K562 (cell line): ENCODE results near the gene NXNL2.

ENCODE experiments used
- FOXK1 ChIP-seq: sonication (generic); formaldehyde crosslinking; IDR thresholded peaks from 2 replicates; pipeline ENCODE4 v1.8.0; 2022; ENCODE audit warnings: missing genetic modification reagents, mild to moderate bottlenecking, borderline replicate concordance
- TBP ChIP-seq: optimal IDR thresholded peaks from 2 replicates; pipeline ENCODE3; 2011; ENCODE audit warnings: low read depth, low read length, improper control_type of control experiment
- TCF3 ChIP-seq: sonication (generic); formaldehyde crosslinking; IDR thresholded peaks from 2 replicates; pipeline ENCODE4 v1.4.0; 2020; ENCODE audit warnings: mild to moderate bottlenecking, missing genetic modification reagents
- TF ChIP-seq, protein P1 (sequence below), 3 experiments: IDR thresholded peaks in 2 of 3; conservative IDR thresholded peaks in 1 of 3; 2 replicates each; pipeline ENCODE4 v1.5.1; 2011 to 2012; ENCODE audit warnings: low read length in 3 of 3, mild to moderate bottlenecking in 3 of 3, control low read depth in 2 of 3, improper control_type of control experiment in 1 of 3, inconsistent platforms in 1 of 3, low read depth in 1 of 3, mixed read lengths in 1 of 3, moderate library complexity in 1 of 3; ENCODE audit not compliant: insufficient read depth in 2 of 3
- TF ChIP-seq, protein P2 (sequence below), 2 experiments: fragments of 150-350 bp in 1 of 2; IDR thresholded peaks; 2 replicates each; pipeline ENCODE4 v1.6.1; 2012 to 2016; ENCODE audit warnings: low read depth in 2 of 2, low read length in 2 of 2, mild to moderate bottlenecking in 1 of 2, moderate library complexity in 1 of 2
- TF ChIP-seq, protein P3 (sequence below): sonication (generic); formaldehyde crosslinking; IDR thresholded peaks from 2 replicates; pipeline ENCODE4 v1.8.1; 2023; ENCODE audit warnings: mild to moderate bottlenecking, missing genetic modification reagents

DNA sequence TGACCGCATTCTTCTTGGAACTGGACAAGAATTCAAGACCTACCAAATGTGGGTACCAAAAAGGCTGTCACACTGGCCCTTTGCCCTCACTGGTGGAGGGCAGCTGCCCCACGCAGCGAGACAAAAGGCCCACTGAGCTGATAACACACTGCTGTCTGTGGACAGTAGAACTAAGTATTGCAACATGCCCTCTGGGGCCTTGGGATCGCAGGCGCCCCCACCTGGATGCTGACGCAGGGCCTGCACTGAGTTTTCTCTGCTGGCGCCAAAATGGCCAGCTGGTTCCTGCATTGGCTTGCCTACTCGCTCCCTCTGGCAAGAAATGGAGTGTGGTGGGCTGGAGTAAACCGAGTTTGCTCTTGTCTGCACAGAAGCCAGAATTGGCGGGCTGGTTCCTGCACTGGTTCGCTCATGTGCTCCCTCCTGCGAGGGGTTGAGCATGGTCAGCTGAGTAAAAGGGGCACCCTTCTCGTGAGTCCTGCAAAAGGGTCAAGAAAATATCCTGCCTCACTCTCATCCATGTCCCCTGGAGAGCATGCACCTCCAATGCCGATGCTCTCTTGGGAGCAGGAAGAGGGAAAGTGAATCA lies 55.7 kb downstream of the NXNL2 start:
- TF ChIP-seq, protein P1, sequence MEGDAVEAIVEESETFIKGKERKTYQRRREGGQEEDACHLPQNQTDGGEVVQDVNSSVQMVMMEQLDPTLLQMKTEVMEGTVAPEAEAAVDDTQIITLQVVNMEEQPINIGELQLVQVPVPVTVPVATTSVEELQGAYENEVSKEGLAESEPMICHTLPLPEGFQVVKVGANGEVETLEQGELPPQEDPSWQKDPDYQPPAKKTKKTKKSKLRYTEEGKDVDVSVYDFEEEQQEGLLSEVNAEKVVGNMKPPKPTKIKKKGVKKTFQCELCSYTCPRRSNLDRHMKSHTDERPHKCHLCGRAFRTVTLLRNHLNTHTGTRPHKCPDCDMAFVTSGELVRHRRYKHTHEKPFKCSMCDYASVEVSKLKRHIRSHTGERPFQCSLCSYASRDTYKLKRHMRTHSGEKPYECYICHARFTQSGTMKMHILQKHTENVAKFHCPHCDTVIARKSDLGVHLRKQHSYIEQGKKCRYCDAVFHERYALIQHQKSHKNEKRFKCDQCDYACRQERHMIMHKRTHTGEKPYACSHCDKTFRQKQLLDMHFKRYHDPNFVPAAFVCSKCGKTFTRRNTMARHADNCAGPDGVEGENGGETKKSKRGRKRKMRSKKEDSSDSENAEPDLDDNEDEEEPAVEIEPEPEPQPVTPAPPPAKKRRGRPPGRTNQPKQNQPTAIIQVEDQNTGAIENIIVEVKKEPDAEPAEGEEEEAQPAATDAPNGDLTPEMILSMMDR (IDR thresholded peaks at IDR 0.05 in 2 of 3, conservative IDR thresholded peaks at IDR 0.05 in 1 of 3; ENCODE audit: insufficient read depth in 2 of 3, low read depth in 1 of 3, low read length in 3 of 3), result peak; percentile 46 to 57 (median 50)
- TF ChIP-seq TBP, result no peak
- TF ChIP-seq, protein P2, sequence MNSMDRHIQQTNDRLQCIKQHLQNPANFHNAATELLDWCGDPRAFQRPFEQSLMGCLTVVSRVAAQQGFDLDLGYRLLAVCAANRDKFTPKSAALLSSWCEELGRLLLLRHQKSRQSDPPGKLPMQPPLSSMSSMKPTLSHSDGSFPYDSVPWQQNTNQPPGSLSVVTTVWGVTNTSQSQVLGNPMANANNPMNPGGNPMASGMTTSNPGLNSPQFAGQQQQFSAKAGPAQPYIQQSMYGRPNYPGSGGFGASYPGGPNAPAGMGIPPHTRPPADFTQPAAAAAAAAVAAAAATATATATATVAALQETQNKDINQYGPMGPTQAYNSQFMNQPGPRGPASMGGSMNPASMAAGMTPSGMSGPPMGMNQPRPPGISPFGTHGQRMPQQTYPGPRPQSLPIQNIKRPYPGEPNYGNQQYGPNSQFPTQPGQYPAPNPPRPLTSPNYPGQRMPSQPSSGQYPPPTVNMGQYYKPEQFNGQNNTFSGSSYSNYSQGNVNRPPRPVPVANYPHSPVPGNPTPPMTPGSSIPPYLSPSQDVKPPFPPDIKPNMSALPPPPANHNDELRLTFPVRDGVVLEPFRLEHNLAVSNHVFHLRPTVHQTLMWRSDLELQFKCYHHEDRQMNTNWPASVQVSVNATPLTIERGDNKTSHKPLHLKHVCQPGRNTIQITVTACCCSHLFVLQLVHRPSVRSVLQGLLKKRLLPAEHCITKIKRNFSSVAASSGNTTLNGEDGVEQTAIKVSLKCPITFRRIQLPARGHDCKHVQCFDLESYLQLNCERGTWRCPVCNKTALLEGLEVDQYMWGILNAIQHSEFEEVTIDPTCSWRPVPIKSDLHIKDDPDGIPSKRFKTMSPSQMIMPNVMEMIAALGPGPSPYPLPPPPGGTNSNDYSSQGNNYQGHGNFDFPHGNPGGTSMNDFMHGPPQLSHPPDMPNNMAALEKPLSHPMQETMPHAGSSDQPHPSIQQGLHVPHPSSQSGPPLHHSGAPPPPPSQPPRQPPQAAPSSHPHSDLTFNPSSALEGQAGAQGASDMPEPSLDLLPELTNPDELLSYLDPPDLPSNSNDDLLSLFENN (IDR thresholded peaks at IDR 0.05; ENCODE audit: low read depth in 2 of 2, low read length in 2 of 2), result no peak
- no peak for TF ChIP-seq FOXK1
- no peak for TF ChIP-seq TCF3 (CRISPR knock-in tag)
- TF ChIP-seq, protein P3, sequence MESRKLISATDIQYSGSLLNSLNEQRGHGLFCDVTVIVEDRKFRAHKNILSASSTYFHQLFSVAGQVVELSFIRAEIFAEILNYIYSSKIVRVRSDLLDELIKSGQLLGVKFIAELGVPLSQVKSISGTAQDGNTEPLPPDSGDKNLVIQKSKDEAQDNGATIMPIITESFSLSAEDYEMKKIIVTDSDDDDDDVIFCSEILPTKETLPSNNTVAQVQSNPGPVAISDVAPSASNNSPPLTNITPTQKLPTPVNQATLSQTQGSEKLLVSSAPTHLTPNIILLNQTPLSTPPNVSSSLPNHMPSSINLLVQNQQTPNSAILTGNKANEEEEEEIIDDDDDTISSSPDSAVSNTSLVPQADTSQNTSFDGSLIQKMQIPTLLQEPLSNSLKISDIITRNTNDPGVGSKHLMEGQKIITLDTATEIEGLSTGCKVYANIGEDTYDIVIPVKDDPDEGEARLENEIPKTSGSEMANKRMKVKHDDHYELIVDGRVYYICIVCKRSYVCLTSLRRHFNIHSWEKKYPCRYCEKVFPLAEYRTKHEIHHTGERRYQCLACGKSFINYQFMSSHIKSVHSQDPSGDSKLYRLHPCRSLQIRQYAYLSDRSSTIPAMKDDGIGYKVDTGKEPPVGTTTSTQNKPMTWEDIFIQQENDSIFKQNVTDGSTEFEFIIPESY (CRISPR knock-in tag), result no peak
